ENCODE measurements around the gene C1QL2.

Gene C1QL2

GRCh38 chr2:119175517-119175916 lies 17.0 kb upstream of the C1QL2 start:
- TF ChIP-seq CTCF (IDR thresholded peaks at IDR 0.05; ENCODE audit: control extremely low read depth, extremely low read depth, low read depth, missing control alignments): no peak
- POLR2A ChIA-PET: no interaction called here
- CTCF ChIA-PET: interaction anchor here (0.6 to 3.4 kb wide), 12 partner anchors 10 to 294 kb away, joined by 3 to 19 read pairs (median 4); no protein-coding TSS in a partner anchor
- DNase-seq (ENCODE audit: extremely low spot score): no peak

- POLR2A ChIA-PET: no interaction called here
- CTCF ChIA-PET: interaction anchor here (0.6 to 3.4 kb wide), 12 partner anchors 9 to 293 kb away, joined by 3 to 19 read pairs (median 4); no protein-coding TSS in a partner anchor
- no peak for DNase-seq (ENCODE audit: extremely low spot score)
- no peak for TF ChIP-seq CTCF (IDR thresholded peaks at IDR 0.05; ENCODE audit: control extremely low read depth, extremely low read depth, low read depth, missing control alignments)
Observed at GRCh38 chr2:119174993-119175347, 16.4 kb upstream of the C1QL2 start.

- CTCF ChIA-PET: interaction anchor here (1.2 to 3.4 kb wide), 14 partner anchors 8 to 293 kb away, joined by 3 to 19 read pairs (median 5); no protein-coding TSS in a partner anchor
- peak; percentile 88 for TF ChIP-seq CTCF (IDR thresholded peaks at IDR 0.05; ENCODE audit: control extremely low read depth, extremely low read depth, low read depth, missing control alignments)
- DNase-seq (ENCODE audit: extremely low spot score): peak; percentile 69
- POLR2A ChIA-PET: no interaction called here
Observed at GRCh38 chr2:119174216-119174992, 15.9 kb upstream of the C1QL2 start.

- no peak for DNase-seq (ENCODE audit: extremely low spot score)
- CTCF ChIA-PET: interaction anchor here (1.4 to 3.4 kb wide), 5 partner anchors 12 to 292 kb away, joined by 4 to 19 read pairs (median 5); no protein-coding TSS in a partner anchor
- POLR2A ChIA-PET: no interaction called here
- TF ChIP-seq CTCF (IDR thresholded peaks at IDR 0.05; ENCODE audit: control extremely low read depth, extremely low read depth, low read depth, missing control alignments): no peak
Observed at GRCh38 chr2:119173556-119174060, 15.1 kb upstream of the C1QL2 start.

- CTCF ChIA-PET: interaction anchor here (1.2 kb wide), 1 partner anchor 158 kb away, joined by 3 read pairs; no protein-coding TSS in a partner anchor
- TF ChIP-seq CTCF (IDR thresholded peaks at IDR 0.05; ENCODE audit: control extremely low read depth, extremely low read depth, low read depth, missing control alignments): no peak
- DNase-seq (ENCODE audit: extremely low spot score): no peak
- POLR2A ChIA-PET: no interaction called here
Observed at GRCh38 chr2:119170504-119170903, 12.0 kb upstream of the C1QL2 start.

GRCh38 chr2:119169717-119170116 lies 11.2 kb upstream of the C1QL2 start:
- POLR2A ChIA-PET: no interaction called here
- CTCF ChIA-PET: interaction anchor here (1.2 kb wide), 1 partner anchor 158 kb away, joined by 3 read pairs; no protein-coding TSS in a partner anchor
- no peak for TF ChIP-seq CTCF (IDR thresholded peaks at IDR 0.05; ENCODE audit: control extremely low read depth, extremely low read depth, low read depth, missing control alignments)
- DNase-seq (ENCODE audit: extremely low spot score): no peak
